A549 (cell line): ENCODE data around the gene SLC43A3. TPM values are rescaled to one million over a fixed set of nuclear protein-coding genes. Genes with fewer than 3 reads are reported as not detected.
"Not testable (repeated sequence)": the region's sequence is repeated elsewhere in the genome, so short reads cannot be mapped to it uniquely, and the experiment has no call there.

Experiments used
- ATAC-seq, 2 experiments: fragments of 200-7000 bp in 1 of 2; fragments of >200 bp in 1 of 2; cut with Nextera tagmentation in 1 of 2; cut with Tn5 transposase in 1 of 2; 3 replicates each; pipeline versions ENCODE4 v1.8.0 to v1.9.1; 2018 to 2020; ENCODE audit warnings: mild to moderate bottlenecking in 1 of 2, moderate library complexity in 1 of 2
- CTCF ChIA-PET: fragments of 300-600 bp; sonication (Branson Sonifier 250); formaldehyde crosslinking; extraction: SDS; loops from one replicate; lab custom pipeline; 2021; ENCODE audit warnings: antibody characterized with exemption, inconsistent platforms; lab: Yijun Ruan, JAX
- POLR2A ChIA-PET: fragments of 350-600 bp; formaldehyde crosslinking; extraction: SDS; loops from one replicate; lab custom pipeline; 2021; ENCODE audit warnings: antibody characterized with exemption, inconsistent platforms; lab: Yijun Ruan, JAX
- DNase-seq, 2 experiments: peaks; one replicate each; pipeline versions ENCODE4 v3.0.0 to v3.0.0-alpha.2; 2011 to 2016; ENCODE audit warnings: low read depth in 1 of 2, low spot score in 1 of 2
- FAIRE-seq: peaks from 2 replicates; lab custom pipeline; 2011; peaks lifted over from hg19 to GRCh38; lab: Jason Lieb, UNC
- H3K27ac ChIP-seq, 2 experiments: fragments of >200 bp; sonication (Bioruptor Twin); formaldehyde crosslinking; 3 replicates each; pipeline ENCODE4 v1.5.1; 2016 to 2017
- H3K4me1 ChIP-seq: fragments of >200 bp; sonication (Bioruptor Twin); formaldehyde crosslinking; 3 replicates; pipeline ENCODE4 v1.6.1; 2016
- H3K4me2 ChIP-seq: fragments of >200 bp; sonication (Bioruptor Twin); formaldehyde crosslinking; 3 replicates; pipeline ENCODE4 v1.6.1; 2016
- H3K4me3 ChIP-seq: fragments of >200 bp; sonication (Bioruptor Twin); formaldehyde crosslinking; 3 replicates; pipeline ENCODE4 v1.5.1; 2016
- H3K9me3 ChIP-seq: fragments of >200 bp; sonication (Bioruptor Twin); formaldehyde crosslinking; 3 replicates; pipeline ENCODE4 v1.6.1; 2016
- BHLHE40 ChIP-seq: IDR thresholded peaks from 2 replicates; pipeline ENCODE4 v1.6.1; 2012; ENCODE audit warnings: low read depth, low read length, inconsistent platforms
- CHD2 ChIP-seq: fragments of 150-350 bp; IDR thresholded peaks from 2 replicates; pipeline ENCODE4 v1.6.1; 2014; ENCODE audit warnings: low read length; ENCODE audit not compliant: partially characterized antibody
- EHMT2 ChIP-seq: fragments of 200-600 bp; sonication (generic); IDR thresholded peaks from 2 replicates; pipeline ENCODE4 v1.6.1; 2016; ENCODE audit warnings: antibody characterized with exemption, low read depth, mild to moderate bottlenecking, moderate library complexity
- ESRRA ChIP-seq: fragments of 150-350 bp; IDR thresholded peaks from 2 replicates; pipeline ENCODE4 v1.6.1; 2014; ENCODE audit warnings: mild to moderate bottlenecking, low read length, borderline replicate concordance
- FOXS1 ChIP-seq: fragments of 250-450 bp; sonication (Bioruptor Pico); IDR thresholded peaks from 2 replicates; pipeline ENCODE4 v1.5.0; 2020; ENCODE audit warnings: mild to moderate bottlenecking, moderate library complexity
- GATA3 ChIP-seq: IDR thresholded peaks from 2 replicates; pipeline ENCODE4 v1.6.1; 2012; ENCODE audit warnings: borderline replicate concordance
- HDAC2 ChIP-seq: fragments of 200-600 bp; sonication (generic); IDR thresholded peaks from 2 replicates; pipeline ENCODE4 v1.6.1; 2016
- HES2 ChIP-seq: fragments of >200 bp; sonication (Bioruptor Twin); formaldehyde crosslinking; IDR thresholded peaks from 2 replicates; pipeline ENCODE4 v1.6.1; 2016
- HEYL ChIP-seq: fragments of 250-450 bp; sonication (Bioruptor Pico); IDR thresholded peaks from 2 replicates; pipeline ENCODE4 v1.8.0; 2021; ENCODE audit warnings: mild to moderate bottlenecking, moderate library complexity
- HMGXB4 ChIP-seq: fragments of 250-450 bp; sonication (Bioruptor Pico); IDR thresholded peaks from 2 replicates; pipeline ENCODE4 v1.5.0; 2021; ENCODE audit warnings: mild to moderate bottlenecking, moderate library complexity, borderline replicate concordance
- MAX ChIP-seq: IDR thresholded peaks from 2 replicates; pipeline ENCODE4 v1.6.1; 2012
- NPAS2 ChIP-seq: fragments of 250-450 bp; sonication (Bioruptor Pico); IDR thresholded peaks from 2 replicates; pipeline ENCODE4 v1.8.0; 2022; ENCODE audit warnings: mild to moderate bottlenecking, moderate library complexity, borderline replicate concordance
- POLR2AphosphoS2 ChIP-seq: conservative IDR thresholded peaks from 2 replicates; pipeline ENCODE4 v1.6.1; 2012; ENCODE audit warnings: low read length, improper control_type of control experiment, inconsistent platforms
- REST ChIP-seq: fragments of 200-600 bp; sonication (generic); IDR thresholded peaks from 2 replicates; pipeline ENCODE4 v1.6.1; 2016; ENCODE audit warnings: antibody characterized with exemption, mild to moderate bottlenecking, moderate library complexity
- RFX5 ChIP-seq: fragments of 450-650 bp; IDR thresholded peaks from 2 replicates; pipeline ENCODE4 v1.7.1; 2014; ENCODE audit warnings: antibody characterized with exemption, mild to moderate bottlenecking, moderate library complexity
- RNF2 ChIP-seq: fragments of 200-600 bp; sonication (generic); IDR thresholded peaks from 2 replicates; pipeline ENCODE4 v1.6.1; 2016; ENCODE audit warnings: low read depth, mild to moderate bottlenecking, antibody characterized with exemption, moderate library complexity, borderline replicate concordance
- SMC3 ChIP-seq: fragments of >200 bp; sonication (Bioruptor Twin); formaldehyde crosslinking; IDR thresholded peaks from 3 replicates; pipeline ENCODE4 v1.6.1; 2018; ENCODE audit warnings: inconsistent platforms
- SREBF2 ChIP-seq: fragments of 450-650 bp; IDR thresholded peaks from 2 replicates; pipeline ENCODE4 v1.6.1; 2014; ENCODE audit warnings: mild to moderate bottlenecking, moderate library complexity
- TP53 ChIP-seq: fragments of 250-450 bp; sonication (Bioruptor Pico); IDR thresholded peaks from 2 replicates; pipeline ENCODE4 v1.5.0; 2021; ENCODE audit warnings: mild to moderate bottlenecking, moderate library complexity
- ZSCAN20 ChIP-seq: fragments of 250-450 bp; sonication (Bioruptor Pico); IDR thresholded peaks from 2 replicates; pipeline ENCODE4 v1.8.0; 2022; ENCODE audit warnings: mild to moderate bottlenecking, moderate library complexity
- WGBS: methylation state at CpG from one replicate; pipeline ENCODE4 v1.1.6; 2017; ENCODE audit errors: missing lambda C conversion rate; 5-methylcytosine and 5-hydroxymethylcytosine counted together
- polyA plus RNA-seq, 4 experiments: library from polyadenylated mRNA; depleted of rRNA in 3 of 4; stranded (reverse); fragments of >200 nt; fragmentation: RNase III in 1 of 4; extraction: RNeasy Plus Mini Kit Qiagen cat#74134 plus additional on column Dnase treatment in 1 of 4; gene quantifications; 2 replicates in 3 of 4; 3 replicates in 1 of 4; pipeline ENCODE4 v1.2.3, GENCODE V29; 2011 to 2017

SLC43A3 gene
- polyA plus RNA-seq, 2 of the 4 experiments (the other 2 are of a cell fraction): 0.12 to 0.30 TPM

GRCh38 chr11:57363131-57364080, 63.5 kb downstream of the SLC43A3 start (continued):
- TF ChIP-seq ZSCAN20 (CRISPR knock-in tag) (no peak), EHMT2 (no peak), MAX (no peak)
- TF ChIP-seq, all 56 proteins: peak for 0

- TF ChIP-seq CHD2: no peak
- no peak for TF ChIP-seq GATA3
- no peak for TF ChIP-seq SREBF2
- no peak for TF ChIP-seq EHMT2
- no peak for TF ChIP-seq POLR2AphosphoS2
- no peak for TF ChIP-seq BHLHE40
- no peak for TF ChIP-seq HDAC2
- TF ChIP-seq RFX5: no peak
- TF ChIP-seq RNF2: no peak
- no peak for TF ChIP-seq NPAS2 (CRISPR knock-in tag)
- TF ChIP-seq ZSCAN20 (CRISPR knock-in tag): no peak
- no peak for TF ChIP-seq HEYL (CRISPR knock-in tag)
- no peak for TF ChIP-seq FOXS1 (CRISPR knock-in tag)
- TF ChIP-seq HMGXB4: no peak
- TF ChIP-seq SMC3: no peak
- TF ChIP-seq HES2: no peak
- TF ChIP-seq TP53: no peak
- TF ChIP-seq REST: no peak
- TF ChIP-seq ESRRA: no peak
- TF ChIP-seq, all 56 proteins: peak for 0
- Histone ChIP-seq H3K4me2 (no peak overlapping the region), H3K9me3 (peaks cover 5% of the 10 kb centered on the region; the same call in 1 of the 3 replicates), H3K4me1 (peaks cover 38% of the 10 kb centered on the region), H3K4me3 (no peak overlapping the region), H3K27ac (peak overlapping the region; percentile 36 to 88; a peak in 3 of 6 replicates)
- FAIRE-seq: no peak
- WGBS: 76% methylated on average over 3 of the region's 3 CpGs
- CTCF ChIA-PET: interaction anchor here (0.8 to 2.1 kb wide), 13 partner anchors 10 to 207 kb away, joined by 3 to 8 read pairs (median 4); partner anchors contain the start of gene RTN4RL2
- ATAC-seq: no peak
- POLR2A ChIA-PET: interaction anchor here (1.1 kb wide), 1 partner anchor 26 kb away, joined by 3 read pairs; the partner anchor contains the start of gene SSRP1
- DNase-seq: no peak
Measured at GRCh38 chr11:57361926-57362325, 65.0 kb downstream of the SLC43A3 start.

- H3K9me3 ChIP-seq, POLR2A ChIA-PET, H3K4me3 ChIP-seq, DNase-seq, ATAC-seq, H3K4me2 ChIP-seq, FAIRE-seq: not testable (repeated sequence)
- Histone ChIP-seq H3K27ac (peak overlapping the region; percentile 84 to 88; a peak in 5 of 6 replicates), H3K4me1 (peaks cover 38% of the 10 kb centered on the region)
- CTCF ChIA-PET: interaction anchor here (0.8 to 2.9 kb wide), 13 partner anchors 9 to 121 kb away, joined by 3 to 8 read pairs (median 4); partner anchors contain the start of gene RTN4RL2
Measured at GRCh38 chr11:57361420-57361819, 65.5 kb downstream of the SLC43A3 start.
